Thymus (tissue), 11 donors: ENCODE results near the gene NKAIN2. TPM values are rescaled to one million over a fixed set of nuclear protein-coding genes. Genes with fewer than 3 reads are reported as not detected.

ENCODE experiments used
- DNase-seq, 9 donors: peaks; one replicate each; pipeline ENCODE4 v3.0.0-alpha.2; 2013; ENCODE audit warnings: low spot score in 9 of 9, low read depth in 6 of 9, missing footprints in 1 of 9
- H3K27ac ChIP-seq, 2 donors: one replicate each; pipeline ENCODE4 v1.5.1; 2013; ENCODE audit warnings: control low read depth in 1 of 2, low read depth in 1 of 2, low read length in 1 of 2, mild to moderate bottlenecking in 1 of 2, moderate library complexity in 1 of 2
- H3K27me3 ChIP-seq, 2 donors: one replicate each; pipeline ENCODE4 v1.5.1; 2013; ENCODE audit warnings: low read length in 1 of 2; ENCODE audit not compliant: control insufficient read depth in 2 of 2, insufficient read depth in 1 of 2
- H3K36me3 ChIP-seq, 2 donors: one replicate each; pipeline ENCODE4 v1.5.1; 2013; ENCODE audit warnings: low read length in 1 of 2, mild to moderate bottlenecking in 1 of 2, moderate library complexity in 1 of 2; ENCODE audit not compliant: control insufficient read depth in 2 of 2, insufficient read depth in 2 of 2
- H3K4me1 ChIP-seq, 2 donors: one replicate each; pipeline ENCODE4 v1.5.1; 2013; ENCODE audit warnings: low read length in 2 of 2; ENCODE audit not compliant: control insufficient read depth in 2 of 2, insufficient read depth in 2 of 2
- H3K4me3 ChIP-seq, 2 donors: one replicate each; pipeline ENCODE4 v1.5.1; 2013; ENCODE audit warnings: low read length in 2 of 2, control low read depth in 1 of 2, mild to moderate bottlenecking in 1 of 2
- H3K9me3 ChIP-seq, 2 donors: one replicate each; pipeline ENCODE4 v1.5.1; 2013; ENCODE audit warnings: low read length in 1 of 2, mild to moderate bottlenecking in 1 of 2; ENCODE audit not compliant: control insufficient read depth in 2 of 2, insufficient read depth in 1 of 2
- WGBS: extraction: QIAGEN DNeasy Blood & Tissue Kit; methylation state at CpG from one replicate; pipeline ENCODE4 v1.1.7; 2013; 5-methylcytosine and 5-hydroxymethylcytosine counted together
- polyA plus RNA-seq: library from polyadenylated mRNA; stranded (reverse); fragments of 200-250 nt; gene quantifications from one replicate; pipeline ENCODE4 v1.2.3, GENCODE V29; 2013
- total RNA-seq: library from RNA; stranded (reverse); fragments of 120-200 nt; gene quantifications from one replicate; pipeline ENCODE4 v1.2.4, GENCODE V29; 2013
- donor health status: healthy.

Gene NKAIN2
- total and polyA plus RNA-seq, 2 donors: 1.2 to 2.4 TPM

DNA sequence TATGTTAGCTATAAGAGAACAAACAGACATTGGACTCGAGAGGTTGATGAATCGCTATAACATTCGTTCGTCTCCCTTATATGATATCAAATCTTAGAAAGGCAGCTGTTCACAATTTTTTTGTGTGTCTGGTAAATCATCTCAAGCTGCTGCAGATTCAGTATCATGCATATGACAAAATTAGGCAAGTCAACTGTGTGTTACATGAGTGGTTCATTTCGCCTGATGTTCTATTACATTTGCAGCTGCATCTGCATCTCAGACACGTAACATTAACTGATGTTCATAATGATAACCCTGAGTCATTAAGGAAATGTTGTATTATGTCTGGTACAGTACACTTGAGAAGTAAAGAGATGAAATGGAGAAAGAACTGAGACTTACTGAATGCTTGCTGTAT lies 92.1 kb downstream of the NKAIN2 start:
- no peaks in the 10 kb centered on the region for H3K9me3 ChIP-seq
- H3K27me3 ChIP-seq: no peaks in the 10 kb centered on the region
- H3K27ac ChIP-seq: no peak overlapping the region
- DNase-seq: no peak
- H3K36me3 ChIP-seq: no peaks in the 10 kb centered on the region
- 96% methylated on average over 6 of the region's 6 CpGs for WGBS
- no peaks in the 10 kb centered on the region for H3K4me1 ChIP-seq
- H3K4me3 ChIP-seq: no peak overlapping the region

DNA sequence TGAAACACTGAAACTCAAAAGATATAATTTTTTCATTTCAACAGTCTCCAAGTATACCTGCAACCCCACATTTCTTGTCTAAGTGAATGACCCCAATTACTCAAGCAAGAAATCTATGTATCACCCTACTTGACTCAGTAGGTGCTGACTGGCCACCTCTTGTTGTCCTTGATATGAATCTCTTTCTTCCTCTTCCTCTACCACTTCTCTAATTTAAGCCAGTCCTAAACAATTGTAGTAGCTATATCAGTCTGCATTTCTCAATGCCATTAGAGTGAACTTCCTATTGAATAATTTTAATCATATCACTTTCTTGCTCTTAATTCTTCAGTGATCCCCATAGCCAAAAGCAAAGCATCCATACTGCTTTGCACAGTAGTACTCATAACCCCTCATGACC lies 93.2 kb downstream of the NKAIN2 start:
- Histone ChIP-seq H3K27me3 (no peaks in the 10 kb centered on the region), H3K4me1 (no peaks in the 10 kb centered on the region)
- DNase-seq: no peak

GRCh38 chr6:123897965-123898364 lies 94.3 kb downstream of the NKAIN2 start:
- Histone ChIP-seq H3K36me3 (no peaks in the 10 kb centered on the region), H3K27ac (no peak overlapping the region), H3K9me3 (no peaks in the 10 kb centered on the region), H3K4me3 (no peak overlapping the region), H3K27me3 (no peaks in the 10 kb centered on the region), H3K4me1 (no peaks in the 10 kb centered on the region)
- no peak for DNase-seq
- 93% methylated on average over 2 of the region's 2 CpGs for WGBS

More for the DNA sequence above, 93.2 kb downstream of the NKAIN2 start:
- no peak overlapping the region for H3K4me3 ChIP-seq
- H3K36me3 ChIP-seq: no peaks in the 10 kb centered on the region
- H3K27ac ChIP-seq: no peak overlapping the region
- no peaks in the 10 kb centered on the region for H3K9me3 ChIP-seq

DNA sequence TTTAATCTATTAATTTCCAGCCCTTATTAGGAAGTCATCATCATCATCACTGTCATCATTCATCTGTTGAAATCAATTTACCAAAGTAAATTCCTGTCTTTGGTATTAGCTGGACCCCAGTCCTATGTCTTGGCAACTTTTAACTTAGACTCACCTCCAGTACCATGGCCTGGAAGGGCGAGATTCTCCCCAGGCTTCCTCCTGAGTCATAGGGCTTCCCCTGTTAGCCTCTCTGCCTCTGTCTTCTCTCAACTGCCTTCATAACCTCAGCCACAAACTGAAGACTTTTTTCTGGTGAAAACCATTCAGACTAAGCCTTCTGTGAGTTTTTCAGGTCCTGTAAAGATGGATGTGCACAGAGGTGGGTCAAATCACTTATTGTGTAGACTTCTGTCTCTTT lies 95.0 kb downstream of the NKAIN2 start:
- Histone ChIP-seq H3K9me3 (no peaks in the 10 kb centered on the region), H3K4me3 (no peak overlapping the region), H3K4me1 (no peaks in the 10 kb centered on the region), H3K27me3 (no peaks in the 10 kb centered on the region), H3K27ac (no peak overlapping the region), H3K36me3 (no peaks in the 10 kb centered on the region)
- WGBS: 84% methylated on average over 1 of the region's 1 CpG
- no peak for DNase-seq

DNA sequence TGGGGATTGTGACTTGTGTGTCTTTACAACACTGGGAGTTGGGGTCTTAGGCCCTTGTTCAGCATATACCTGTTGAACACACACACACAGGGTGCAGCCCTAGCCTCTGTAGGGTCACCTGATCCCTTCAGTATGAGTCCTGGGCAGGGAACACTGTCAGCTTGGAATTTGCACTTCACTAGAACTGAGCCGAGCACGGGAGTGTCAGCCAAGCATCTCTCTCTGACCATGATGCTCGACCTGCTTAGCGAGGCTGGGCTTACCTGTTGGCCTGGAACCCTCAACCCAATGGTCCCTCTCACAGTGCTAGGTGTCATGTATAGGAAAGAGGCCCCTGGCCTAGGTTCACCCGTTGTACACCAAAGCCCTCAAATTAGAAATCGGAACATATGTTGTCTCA lies 96.1 kb downstream of the NKAIN2 start:
- 93% methylated on average over 6 of the region's 6 CpGs for WGBS
- DNase-seq: no peak
- no peak overlapping the region for H3K27ac ChIP-seq
- H3K4me3 ChIP-seq: no peak overlapping the region
- no peaks in the 10 kb centered on the region for H3K9me3 ChIP-seq
- no peaks in the 10 kb centered on the region for H3K27me3 ChIP-seq
- H3K36me3 ChIP-seq: no peaks in the 10 kb centered on the region
- no peaks in the 10 kb centered on the region for H3K4me1 ChIP-seq

GRCh38 chr6:123901436-123901835 lies 97.8 kb downstream of the NKAIN2 start:
- WGBS: 61% methylated on average over 2 of the region's 2 CpGs
- H3K27me3 ChIP-seq: no peaks in the 10 kb centered on the region
- no peaks in the 10 kb centered on the region for H3K9me3 ChIP-seq
- no peak overlapping the region for H3K4me3 ChIP-seq
- no peak for DNase-seq
- H3K36me3 ChIP-seq: no peaks in the 10 kb centered on the region
- H3K4me1 ChIP-seq: no peaks in the 10 kb centered on the region
- H3K27ac ChIP-seq: no peak overlapping the region

GRCh38 chr6:123902738-123903313 lies 99.2 kb downstream of the NKAIN2 start:
- 95% methylated on average over 6 of the region's 6 CpGs for WGBS
- no peak for DNase-seq
- Histone ChIP-seq H3K9me3 (no peaks in the 10 kb centered on the region), H3K36me3 (no peaks in the 10 kb centered on the region), H3K27me3 (no peaks in the 10 kb centered on the region), H3K4me3 (no peak overlapping the region), H3K4me1 (no peaks in the 10 kb centered on the region), H3K27ac (no peak overlapping the region)

DNA sequence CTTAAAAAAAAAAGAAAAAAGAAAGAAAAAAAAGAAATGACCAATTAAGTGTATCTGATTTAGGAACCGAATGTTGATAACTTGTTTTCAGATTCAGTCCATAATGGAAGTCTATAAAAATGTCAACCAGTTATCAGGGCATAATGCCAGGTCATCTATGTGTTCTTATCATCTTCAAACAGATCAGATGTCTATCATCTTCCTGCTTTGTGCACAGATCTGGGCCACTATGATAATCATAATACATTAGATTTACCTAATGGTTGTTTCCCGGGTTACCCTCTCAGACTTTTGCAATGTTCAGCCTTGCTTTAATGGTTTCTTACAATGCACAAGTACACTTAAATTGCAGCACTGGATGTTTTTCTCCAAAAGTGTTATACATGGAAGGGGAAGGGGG lies 100.6 kb downstream of the NKAIN2 start:
- no peak overlapping the region for H3K27ac ChIP-seq
- H3K4me1 ChIP-seq: no peaks in the 10 kb centered on the region
- no peaks in the 10 kb centered on the region for H3K36me3 ChIP-seq
- no peaks in the 10 kb centered on the region for H3K9me3 ChIP-seq
- no peaks in the 10 kb centered on the region for H3K27me3 ChIP-seq
- no peak overlapping the region for H3K4me3 ChIP-seq
- DNase-seq: no peak
- WGBS: 84% methylated on average over 2 of the region's 2 CpGs

- no peak for DNase-seq
- no peaks in the 10 kb centered on the region for H3K36me3 ChIP-seq
- no peaks in the 10 kb centered on the region for H3K4me1 ChIP-seq
- H3K4me3 ChIP-seq: no peak overlapping the region
- 96% methylated on average over 2 of the region's 2 CpGs for WGBS
- no peak overlapping the region for H3K27ac ChIP-seq
- H3K27me3 ChIP-seq: no peaks in the 10 kb centered on the region
- H3K9me3 ChIP-seq: no peaks in the 10 kb centered on the region
These were observed 105.1 kb downstream of the NKAIN2 start for GRCh38 chr6:123908797-123909196.

- Histone ChIP-seq H3K27me3 (no peaks in the 10 kb centered on the region), H3K27ac (no peak overlapping the region), H3K36me3 (no peaks in the 10 kb centered on the region), H3K9me3 (no peaks in the 10 kb centered on the region), H3K4me3 (no peak overlapping the region), H3K4me1 (no peaks in the 10 kb centered on the region)
- 35% methylated on average over 2 of the region's 2 CpGs for WGBS
- DNase-seq: no peak
These were observed 106.3 kb downstream of the NKAIN2 start for GRCh38 chr6:123909989-123910388.
